Fibroblast of mammary gland (primary cell): ENCODE results near the gene ATOSA.
A peak's percentile ranks its signal among the peaks of the same experiment; 100 is the strongest.

Experiments
- DNase-seq: peaks from one replicate; pipeline ENCODE4 v3.0.0-alpha.2; 2010; ENCODE audit warnings: low read depth
- H3K4me3 ChIP-seq: 2 replicates; pipeline ENCODE4 v1.5.1; 2011; ENCODE audit warnings: low read depth, mild to moderate bottlenecking, low read length, moderate library complexity; ENCODE audit not compliant: control insufficient read depth
- CTCF ChIP-seq: conservative IDR thresholded peaks from 2 replicates; pipeline ENCODE4 v1.5.1; 2011; ENCODE audit warnings: low read depth, low read length, inconsistent platforms; ENCODE audit not compliant: control insufficient read depth, insufficient read depth

Gene ATOSA

GRCh38 chr15:52680041-52680391, 828 bp upstream of the ATOSA start:
- DNase-seq, result peak; percentile 38
- TF ChIP-seq CTCF, result no peak
- H3K4me3 ChIP-seq, result peak overlapping the region; percentile 83

GRCh38 chr15:52678468-52679231, 538 bp downstream of the ATOSA start:
- no peak for TF ChIP-seq CTCF
- peak; percentile 66 for DNase-seq
- peak overlapping the region; percentile 83 for H3K4me3 ChIP-seq

- peak; percentile 14 for TF ChIP-seq CTCF
- peak; percentile 69 for DNase-seq
- peak overlapping the region; percentile 83 for H3K4me3 ChIP-seq
Measured at GRCh38 chr15:52677593-52678467, 1.4 kb downstream of the ATOSA start.

- H3K4me3 ChIP-seq, result no peak overlapping the region
- TF ChIP-seq CTCF, result no peak
- no peak for DNase-seq
Measured at GRCh38 chr15:52674831-52675230, 4.4 kb downstream of the ATOSA start.

GRCh38 chr15:52673734-52674133, 5.5 kb downstream of the ATOSA start:
- no peak for DNase-seq
- H3K4me3 ChIP-seq, result no peak overlapping the region
- no peak for TF ChIP-seq CTCF

- no peak for TF ChIP-seq CTCF
- no peak for DNase-seq
- no peak overlapping the region for H3K4me3 ChIP-seq
Measured at GRCh38 chr15:52673312-52673711, 5.9 kb downstream of the ATOSA start.
